Measurements from ENCODE around the gene CDON.

CDON gene

DNA sequence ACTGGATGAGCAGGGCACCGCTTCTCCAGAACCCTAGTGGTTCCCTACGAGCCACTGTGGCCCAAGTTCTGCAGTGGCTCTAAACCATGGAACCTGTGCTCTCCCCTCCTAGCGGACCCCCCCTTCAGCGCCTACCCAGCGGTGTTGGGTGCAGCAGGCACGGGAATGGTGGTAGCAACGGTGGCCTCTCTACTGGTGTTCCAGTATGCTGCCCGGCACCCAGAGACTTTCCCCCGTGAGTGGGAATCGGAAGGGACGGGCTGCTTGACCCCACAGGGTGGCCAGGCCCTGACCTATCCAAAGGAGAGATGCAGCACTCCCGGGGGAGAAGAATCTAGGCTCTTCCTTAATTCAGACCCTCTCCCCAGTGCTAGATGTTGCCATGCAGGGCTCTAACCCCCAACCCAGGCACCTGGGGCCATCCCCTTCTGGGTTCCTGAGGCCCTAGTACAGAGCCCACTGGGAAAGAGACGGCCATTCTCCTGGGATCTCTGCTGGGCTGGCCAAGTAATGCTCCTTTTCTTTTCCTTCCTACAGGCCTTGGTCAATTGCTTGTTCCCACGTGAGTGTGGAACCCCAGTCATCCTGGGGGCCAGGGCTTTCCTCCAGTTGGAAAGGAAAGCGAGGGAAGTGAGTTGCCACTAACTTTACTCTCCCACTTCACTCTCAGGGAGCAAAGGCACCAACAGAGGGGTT lies 107.6 kb downstream of the CDON start:
- no peak for DNase-seq

DNA sequence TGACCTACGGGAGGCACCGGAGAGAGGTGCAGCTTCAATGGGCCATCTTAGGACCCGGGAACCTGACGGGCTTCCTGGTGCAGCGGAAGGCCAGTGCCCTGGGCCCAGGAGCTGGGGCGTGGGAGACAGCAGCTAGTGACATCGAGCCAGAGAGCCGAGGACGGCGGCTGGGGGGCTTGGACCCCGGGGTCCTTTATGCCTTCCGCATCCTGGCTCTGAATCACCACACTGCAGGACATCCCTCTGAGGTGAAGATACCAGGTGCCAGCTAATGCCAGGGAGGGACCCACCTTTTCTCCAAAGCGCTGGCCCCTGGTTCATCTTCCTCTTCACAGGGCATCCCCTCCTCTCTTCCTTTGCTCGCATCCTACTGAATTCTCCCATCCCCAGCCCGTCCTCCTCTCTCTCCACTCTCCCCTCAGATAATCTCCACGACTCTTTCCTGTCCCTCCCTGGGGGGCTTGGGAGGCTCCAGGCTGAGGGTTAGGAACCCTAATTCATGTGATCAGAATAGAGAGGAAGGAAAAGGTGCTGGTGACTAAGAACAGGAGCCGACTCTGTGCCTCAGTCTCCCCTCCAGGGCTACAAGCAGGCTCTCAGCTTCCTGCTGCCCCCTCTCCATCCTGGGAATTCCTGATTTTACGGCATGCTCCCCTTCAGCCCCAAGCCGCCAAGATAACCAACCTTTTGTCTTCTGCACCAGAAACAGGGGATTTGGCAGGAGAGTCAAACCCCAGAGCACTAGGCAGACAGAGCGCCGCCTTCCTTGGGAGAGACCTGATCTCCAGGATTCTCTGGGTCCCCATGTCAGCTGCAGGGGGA lies 108.3 kb downstream of the CDON start:
- DNase-seq = no peak

DNA sequence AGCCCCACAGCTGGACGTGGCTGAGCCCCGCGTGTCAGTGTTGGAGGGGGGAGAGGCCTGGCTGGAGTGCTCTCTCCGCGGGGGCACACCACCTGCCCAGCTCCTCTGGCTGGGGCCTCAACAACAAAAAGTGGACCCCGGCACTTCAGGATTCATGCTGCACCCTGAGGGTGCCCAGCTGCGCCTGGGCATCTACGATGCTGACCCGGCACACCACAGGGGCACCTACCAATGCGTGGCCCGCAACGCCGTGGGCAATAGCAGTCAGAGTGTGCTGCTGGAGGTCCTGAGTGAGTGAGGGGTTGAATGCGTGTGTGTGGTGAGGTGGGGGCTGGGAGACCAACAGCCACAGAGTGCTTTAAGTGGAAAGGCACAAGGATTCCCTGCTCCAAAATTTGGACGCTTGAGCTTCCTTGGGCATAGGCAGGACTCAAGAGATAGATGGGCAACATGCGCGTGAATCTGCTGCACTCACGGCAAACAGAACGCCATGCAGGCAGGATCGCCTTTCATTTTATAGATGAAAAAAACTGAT lies 109.2 kb downstream of the CDON start:
- no peak for DNase-seq

GRCh38 chr11:125952973-125953372 lies 109.7 kb downstream of the CDON start:
- no peak for DNase-seq

DNA sequence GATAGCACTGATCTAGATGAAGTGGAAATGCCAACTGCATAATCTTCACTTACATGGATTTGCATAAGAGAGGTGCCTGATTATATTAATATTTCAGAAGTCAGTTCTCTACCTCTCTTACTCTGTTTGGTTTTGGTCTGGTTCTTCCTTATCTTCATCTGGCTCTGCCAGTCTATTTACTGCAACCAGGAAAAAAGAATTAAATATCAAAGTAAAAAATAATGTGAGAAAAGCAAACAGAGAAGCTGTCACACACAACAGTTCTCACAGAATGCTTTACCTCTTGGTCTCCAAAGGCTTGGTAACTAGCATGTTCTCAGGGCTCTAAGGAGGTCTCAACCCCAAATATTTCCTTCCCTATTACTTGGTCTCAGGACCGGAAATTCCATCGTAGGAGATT lies 110.1 kb downstream of the CDON start:
- DNase-seq = no peak

DNA sequence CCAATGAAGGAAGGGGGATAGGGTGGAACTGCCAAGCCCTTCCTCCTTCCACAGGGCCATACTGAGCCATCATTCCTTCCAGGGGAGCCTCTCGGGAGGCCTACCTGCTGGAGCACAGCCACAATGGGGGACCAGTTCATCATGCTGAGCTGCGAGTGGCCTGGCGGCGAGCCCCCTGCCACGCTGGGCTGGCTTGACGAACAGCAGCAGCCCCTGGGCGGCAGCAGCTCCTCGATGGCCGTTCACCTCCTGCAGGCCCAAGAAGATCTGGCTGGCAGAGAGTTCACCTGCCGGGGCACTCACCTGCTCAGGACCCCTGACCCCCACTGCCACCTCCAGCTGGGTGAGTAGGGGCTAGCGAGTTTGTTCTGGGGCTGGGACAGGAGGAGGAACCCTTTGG lies 110.9 kb downstream of the CDON start:
- DNase-seq = no peak

DNA sequence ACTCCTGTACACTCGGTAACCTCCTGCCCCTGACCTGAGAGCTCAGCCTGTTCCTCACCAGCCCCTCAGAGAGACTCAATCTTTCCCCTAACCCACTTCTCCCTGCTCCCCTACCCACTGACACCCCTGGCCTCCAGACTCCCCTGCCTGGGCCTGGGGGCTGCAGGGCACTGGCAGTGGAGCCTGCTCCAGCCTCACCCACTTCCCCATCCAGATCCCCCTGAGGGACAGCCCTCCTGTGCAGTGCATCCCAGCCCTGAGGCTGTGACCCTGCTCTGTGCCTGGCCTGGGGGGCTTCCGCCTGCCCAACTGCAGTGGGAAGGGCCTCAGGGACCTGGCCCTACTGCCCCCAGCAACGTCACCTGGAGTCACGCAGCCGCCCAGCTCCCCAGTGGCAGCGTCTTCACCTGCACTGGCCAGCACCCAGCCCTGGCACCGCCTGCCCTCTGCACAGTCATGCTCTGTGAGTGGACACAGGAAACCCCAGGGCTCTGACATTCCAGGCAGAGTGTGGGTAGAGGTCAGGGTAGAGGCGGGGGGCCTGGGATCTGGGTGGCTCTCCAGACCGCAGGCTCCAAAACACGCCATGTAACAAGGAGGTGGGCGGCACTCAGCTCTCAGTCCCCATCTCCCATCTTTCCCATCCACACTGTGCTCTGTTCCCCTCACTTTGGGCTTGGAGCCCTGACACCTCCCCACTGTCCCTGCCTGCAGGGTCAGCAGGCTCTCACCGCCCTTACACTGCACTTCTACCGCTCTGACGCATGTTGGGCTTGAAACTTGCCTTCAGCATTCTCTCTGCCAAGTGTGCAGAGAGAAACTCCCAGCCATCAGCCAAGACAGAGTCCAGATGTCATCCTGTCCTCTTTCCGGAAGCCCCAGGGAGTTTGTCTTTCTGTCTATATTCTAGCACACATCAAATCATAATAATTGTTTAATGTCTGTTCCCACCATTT lies 111.7 kb downstream of the CDON start:
- no peak for DNase-seq

- no peak for DNase-seq
Measured at GRCh38 chr11:125950178-125950490, 112.5 kb downstream of the CDON start.

- DNase-seq = no peak
Measured at GRCh38 chr11:125949271-125950177, 113.1 kb downstream of the CDON start.

- DNase-seq = no peak
Measured at GRCh38 chr11:125948278-125949051, 114.2 kb downstream of the CDON start.

GRCh38 chr11:125947419-125948277 lies 115.0 kb downstream of the CDON start:
- DNase-seq = no peak

DNA sequence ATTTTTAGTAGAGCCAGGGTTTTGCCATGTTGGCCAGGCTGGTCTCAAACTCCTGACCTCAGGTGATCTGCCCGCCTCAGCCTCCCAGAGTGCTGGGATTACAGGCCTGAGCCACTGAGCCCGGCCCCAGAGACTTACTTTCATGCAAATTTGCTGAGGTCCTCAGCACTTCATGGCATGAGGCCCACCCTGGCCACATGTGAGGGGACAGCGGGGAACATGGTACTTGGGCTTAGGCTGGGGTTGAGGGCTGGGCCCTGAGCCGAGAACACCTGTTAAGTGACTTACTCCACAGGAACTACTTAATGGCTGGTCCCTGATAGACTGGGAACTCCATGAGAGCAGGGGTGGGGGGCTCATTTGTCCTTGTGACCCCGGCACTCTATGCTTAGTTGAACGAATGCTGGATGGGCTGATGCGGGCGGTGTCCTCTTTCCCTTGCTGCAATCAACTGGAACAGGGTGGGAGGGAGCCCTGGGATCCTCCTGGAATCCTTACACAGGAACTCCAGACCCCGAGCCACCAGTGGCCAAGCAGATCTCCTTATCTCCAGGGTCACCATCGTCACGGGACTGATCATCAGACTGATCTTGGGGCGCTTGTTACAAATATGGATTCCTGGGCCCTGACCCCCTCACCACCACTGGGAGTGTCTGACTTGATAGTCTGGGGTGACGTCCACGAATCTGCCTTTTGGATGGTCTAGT lies 115.8 kb downstream of the CDON start:
- DNase-seq = no peak

DNA sequence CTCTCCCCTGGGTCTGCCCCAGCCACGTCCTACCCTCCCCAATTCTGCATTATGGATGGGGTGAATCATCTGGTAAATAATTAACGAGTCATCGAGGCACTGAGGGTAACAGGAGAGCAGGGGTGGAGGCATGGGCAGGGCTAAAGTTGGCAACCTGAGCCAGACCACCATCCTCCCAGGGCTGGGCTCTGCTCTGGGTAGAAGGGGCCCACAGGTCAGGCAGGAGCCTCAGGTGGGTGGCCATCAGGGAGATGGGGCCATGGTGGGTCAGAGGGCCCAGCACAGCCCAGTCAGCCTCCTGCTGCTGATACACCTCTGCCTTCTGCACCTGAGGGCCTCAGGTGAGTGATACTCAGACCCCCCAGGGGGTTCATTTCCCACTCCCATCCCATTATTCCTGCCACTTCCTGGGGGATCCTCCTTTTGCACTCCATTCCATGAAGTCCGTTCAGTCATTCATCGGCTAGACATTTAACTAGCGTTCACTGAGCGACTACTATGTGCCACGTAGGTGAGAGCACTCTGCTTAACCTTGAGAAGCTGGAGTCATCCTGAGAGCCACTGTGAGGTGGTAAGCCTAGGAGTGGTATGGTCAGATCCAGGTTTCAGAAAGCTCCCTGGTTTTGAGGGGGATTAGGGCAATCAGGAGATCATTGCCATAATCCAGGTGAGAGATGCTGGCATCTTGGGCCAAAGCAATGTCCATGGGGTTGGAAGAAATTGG lies 116.7 kb downstream of the CDON start, which contains the start of gene VSIG10L2:
TSS of gene VSIG10L2 (plus strand) at position 248 of the 724 bp plus-strand sequence. CDS start at position 260, 12 bp downstream.
- DNase-seq = no peak

- no peak for DNase-seq
Measured at GRCh38 chr11:125945011-125945796, 117.5 kb downstream of the CDON start.

- no peak for DNase-seq
Measured at GRCh38 chr11:125944350-125945010, 118.2 kb downstream of the CDON start.

DNA sequence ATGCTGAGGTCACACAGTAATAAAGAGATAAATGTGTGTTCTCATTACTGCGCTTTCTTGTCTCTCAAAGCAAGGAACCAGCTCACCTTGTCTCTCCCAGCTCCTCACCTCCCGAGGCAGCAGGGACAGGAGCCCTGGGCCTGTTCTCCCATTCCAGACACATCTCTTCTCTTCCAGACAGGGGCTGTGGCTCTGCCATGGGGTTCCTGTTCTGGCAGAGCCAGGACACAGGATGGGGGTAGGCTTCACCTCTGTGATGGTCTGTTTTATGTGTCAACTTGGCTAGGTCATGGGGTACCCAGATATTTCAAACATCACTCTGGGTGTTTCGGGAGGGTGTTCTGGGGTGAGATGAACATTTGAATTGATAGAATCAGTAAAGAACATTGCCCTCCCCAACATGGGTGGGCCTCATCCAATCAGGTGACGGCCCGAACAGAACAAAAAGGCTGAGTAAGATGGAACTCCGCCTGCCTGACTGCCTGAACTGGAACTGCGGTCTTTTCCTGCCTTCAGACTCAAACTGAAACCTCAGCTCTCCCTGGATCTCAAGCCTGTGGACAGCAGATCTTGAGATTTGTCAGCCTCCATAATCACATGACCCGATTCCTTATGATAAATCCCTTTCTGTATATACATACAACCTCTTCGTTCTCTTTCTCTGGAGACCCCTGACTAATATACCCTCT lies 118.9 kb downstream of the CDON start:
- no peak for DNase-seq
